GM12892 (cell line): ENCODE data around the gene CRYBG1.

Experiments
- DNase-seq: peaks from one replicate; pipeline ENCODE4 v3.0.0; 2011; ENCODE audit not compliant: insufficient read length
- FAIRE-seq: peaks from 2 replicates; lab custom pipeline; 2011; peaks lifted over from hg19 to GRCh38; lab: Jason Lieb, UNC
- POLR2A ChIP-seq: IDR thresholded peaks from 2 replicates; pipeline ENCODE4 v1.6.1; 2011; ENCODE audit warnings: low read depth, low read length, control low read depth
- POLR2AphosphoS5 ChIP-seq: IDR thresholded peaks from 2 replicates; pipeline ENCODE4 v1.6.1; 2011; ENCODE audit warnings: low read depth, low read length, control low read depth
- TAF1 ChIP-seq: IDR thresholded peaks from 2 replicates; pipeline ENCODE4 v1.6.1; 2011; ENCODE audit warnings: low read depth, mild to moderate bottlenecking, control low read depth, low read length, borderline replicate concordance

Gene CRYBG1

DNA sequence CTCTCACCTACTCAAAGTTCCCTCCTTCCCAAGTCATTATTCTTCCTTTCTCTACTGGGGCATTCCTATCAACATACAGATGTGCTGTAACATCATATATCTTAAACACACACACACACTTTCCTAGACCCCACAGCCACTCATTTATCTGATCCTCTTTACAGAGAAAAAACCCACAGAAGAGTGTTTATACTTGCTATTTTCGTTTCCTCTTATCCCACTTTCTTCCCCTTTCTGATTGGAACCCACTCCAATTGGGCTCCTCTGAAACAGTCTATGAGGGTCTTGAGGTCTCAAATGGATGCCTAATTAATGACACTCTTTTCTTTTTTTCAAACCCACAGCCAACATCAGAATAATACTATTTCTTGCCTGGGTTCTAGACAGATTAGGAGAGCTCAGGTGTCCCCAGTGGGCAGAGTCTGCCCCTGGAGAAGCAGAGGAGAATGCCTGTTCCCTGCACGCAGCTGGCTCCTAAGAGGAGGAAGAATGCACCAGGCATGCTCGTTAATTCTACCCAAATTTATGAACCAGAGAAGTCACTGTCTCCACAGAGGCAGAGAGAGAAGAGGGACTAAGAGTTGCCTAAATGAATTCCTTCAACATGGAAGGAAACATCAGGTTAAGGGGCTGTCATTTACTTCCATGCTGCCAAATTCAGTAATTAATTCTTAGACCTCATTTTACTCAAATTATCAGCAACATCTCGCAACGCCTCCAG is 65.9 kb downstream of the CRYBG1 start:
- no peak for FAIRE-seq
- TF ChIP-seq POLR2A (no peak), POLR2AphosphoS5 (no peak), TAF1 (no peak)
- DNase-seq: no peak

- TF ChIP-seq POLR2AphosphoS5 (no peak), TAF1 (no peak), POLR2A (no peak)
- FAIRE-seq (no peak), DNase-seq (no peak)
These were observed 69.9 kb downstream of the CRYBG1 start for GRCh38 chr6:106430466-106430865.

- TF ChIP-seq POLR2AphosphoS5: no peak
- TF ChIP-seq TAF1: no peak
- no peak for TF ChIP-seq POLR2A
- FAIRE-seq (no peak), DNase-seq (no peak)
These were observed 70.9 kb downstream of the CRYBG1 start for GRCh38 chr6:106431405-106431804.

- no peak for FAIRE-seq
- TF ChIP-seq TAF1: no peak
- DNase-seq: no peak
These were observed 71.5 kb downstream of the CRYBG1 start for GRCh38 chr6:106431972-106432371.

DNA sequence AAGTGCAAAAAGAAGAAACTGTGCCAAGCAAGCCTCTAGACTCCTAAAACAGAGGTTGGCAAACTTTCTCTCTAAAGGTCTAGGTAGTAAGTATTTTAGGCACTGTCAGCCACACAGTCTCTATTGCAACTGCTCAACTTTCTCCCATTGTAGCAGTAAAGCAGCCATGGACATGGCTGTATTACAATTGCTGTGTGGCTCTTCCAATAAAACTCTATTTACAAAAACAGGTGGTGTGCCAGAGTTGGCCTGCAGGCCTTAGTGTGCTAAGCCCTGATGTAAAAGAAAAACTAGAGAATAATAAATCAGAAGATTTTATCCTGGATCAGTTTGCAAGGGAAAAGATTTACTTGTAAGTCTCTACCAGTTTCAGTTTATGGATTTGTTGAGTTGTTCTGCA is 74.0 kb downstream of the CRYBG1 start:
- FAIRE-seq (no peak), DNase-seq (no peak)
- no peak for TF ChIP-seq POLR2AphosphoS5
- no peak for TF ChIP-seq POLR2A
- TF ChIP-seq TAF1: no peak

GRCh38 chr6:106439459-106439858 is 78.9 kb downstream of the CRYBG1 start:
- TF ChIP-seq POLR2AphosphoS5: no peak
- TF ChIP-seq POLR2A: no peak
- no peak for FAIRE-seq
- no peak for DNase-seq

DNA sequence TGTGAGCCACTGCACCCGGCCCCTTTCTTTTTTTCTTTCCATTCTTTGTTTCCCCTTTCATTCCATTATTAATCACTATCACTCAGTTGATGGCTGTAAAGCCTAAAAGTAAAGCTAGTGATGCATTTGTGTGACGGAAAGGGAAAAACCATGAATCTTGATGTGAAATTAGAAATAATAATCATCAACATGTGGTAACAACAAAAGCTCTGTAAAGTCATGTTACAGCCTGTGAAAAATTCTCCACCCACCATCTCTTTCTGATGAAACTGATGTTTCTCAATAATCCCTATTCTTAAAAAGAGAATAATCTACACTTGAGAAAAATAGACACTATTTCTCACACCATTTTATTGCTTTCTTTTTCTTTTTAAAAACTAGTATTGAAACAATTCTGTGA is 80.0 kb downstream of the CRYBG1 start:
- no peak for FAIRE-seq

DNA sequence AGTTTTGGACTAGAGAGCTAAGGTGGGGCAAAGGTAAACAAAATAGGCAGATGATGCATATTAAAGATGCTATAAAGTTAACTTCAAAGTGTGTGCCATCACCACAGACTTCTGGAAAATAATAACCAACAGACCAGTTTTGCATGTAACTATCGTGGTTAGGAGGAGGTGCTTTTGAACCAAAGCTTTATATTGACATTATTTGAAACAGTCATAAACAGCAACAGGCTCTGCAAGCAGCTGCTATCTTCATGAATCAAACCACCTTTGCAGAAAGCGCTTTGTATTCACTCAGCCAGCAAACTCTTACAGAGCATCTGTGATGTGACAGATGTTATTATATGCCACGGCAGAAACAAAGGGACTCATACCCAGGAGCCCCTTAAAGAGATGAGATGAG is 81.9 kb downstream of the CRYBG1 start:
- no peak for TF ChIP-seq TAF1
- no peak for TF ChIP-seq POLR2AphosphoS5
- no peak for TF ChIP-seq POLR2A
- FAIRE-seq: no peak

More for the DNA sequence above, 80.0 kb downstream of the CRYBG1 start:
- TF ChIP-seq POLR2AphosphoS5 (no peak), TAF1 (no peak), POLR2A (no peak)
- DNase-seq: no peak

DNA sequence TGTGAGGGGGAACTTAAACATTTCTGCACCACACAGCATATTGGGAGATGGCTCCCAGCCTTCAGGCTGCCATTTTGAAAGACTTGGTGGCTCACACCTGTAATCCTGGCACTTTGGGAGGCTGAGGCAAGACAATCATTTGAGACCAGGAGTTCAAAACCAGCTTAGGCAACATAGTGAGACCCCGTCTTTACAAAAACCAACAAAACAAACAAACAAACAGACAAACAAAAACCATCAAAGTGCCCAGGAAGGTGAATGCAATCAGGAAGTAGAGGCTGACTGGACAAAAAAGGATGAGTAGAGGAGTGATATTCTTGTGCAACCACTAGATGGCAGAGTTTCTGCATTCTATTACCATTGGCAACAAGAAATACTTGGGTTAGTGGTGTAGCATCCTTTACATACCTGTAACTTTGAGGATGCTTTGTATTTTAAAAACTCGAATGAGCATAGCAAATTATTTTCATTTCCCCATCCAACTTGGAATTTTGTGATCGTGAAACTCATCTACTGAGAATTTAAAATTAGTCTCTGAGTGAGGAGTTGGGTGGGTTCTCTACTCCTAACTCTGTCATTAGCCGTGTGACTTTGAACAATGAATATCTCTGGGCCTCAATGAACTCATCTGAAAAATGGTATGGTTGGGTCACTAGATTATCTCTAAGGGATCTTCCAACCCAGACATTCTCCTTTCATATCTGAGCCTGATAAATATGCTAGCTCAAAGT is 84.4 kb downstream of the CRYBG1 start:
- peak; percentile 27 for DNase-seq
- no peak for TF ChIP-seq TAF1
- TF ChIP-seq POLR2AphosphoS5: no peak
- TF ChIP-seq POLR2A: no peak
- peak; percentile 91 for FAIRE-seq

More for the DNA sequence above, 81.9 kb downstream of the CRYBG1 start:
- DNase-seq: no peak

- DNase-seq: no peak
- no peak for FAIRE-seq
- TF ChIP-seq TAF1 (no peak), POLR2AphosphoS5 (no peak), POLR2A (no peak)
These were observed 85.0 kb downstream of the CRYBG1 start for GRCh38 chr6:106445508-106445878.

GRCh38 chr6:106446287-106446885 is 85.9 kb downstream of the CRYBG1 start:
- DNase-seq (no peak), FAIRE-seq (no peak)
- TF ChIP-seq TAF1 (no peak), POLR2A (no peak), POLR2AphosphoS5 (no peak)
